ENCODE measurements around the gene ADAM10.
A peak's percentile ranks its signal among the peaks of the same experiment; 100 is the strongest.

The ADAM10 gene

DNA sequence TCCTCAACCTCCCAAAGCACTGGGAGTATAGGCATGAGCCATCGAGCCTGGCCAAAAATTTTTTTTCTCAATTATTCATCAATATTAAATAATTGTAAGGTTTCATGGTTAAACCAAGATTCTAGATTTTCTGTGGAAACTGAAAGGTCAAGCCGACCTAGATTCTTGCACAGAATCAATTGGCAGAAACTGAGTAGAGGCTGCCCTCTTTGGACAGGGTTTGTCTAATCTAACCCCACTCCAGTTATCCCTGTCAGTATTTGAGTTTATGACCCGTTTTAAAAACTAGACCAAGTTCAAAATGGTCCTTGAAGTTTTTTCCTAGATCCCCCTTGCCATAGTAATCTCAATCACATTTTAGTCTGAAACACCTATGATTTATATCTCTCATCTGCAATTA is 8.6 kb upstream of the ADAM10 start:
- DNase-seq (ENCODE audit: low read depth in 4 of 4, low spot score in 1 of 4), result no peak

DNA sequence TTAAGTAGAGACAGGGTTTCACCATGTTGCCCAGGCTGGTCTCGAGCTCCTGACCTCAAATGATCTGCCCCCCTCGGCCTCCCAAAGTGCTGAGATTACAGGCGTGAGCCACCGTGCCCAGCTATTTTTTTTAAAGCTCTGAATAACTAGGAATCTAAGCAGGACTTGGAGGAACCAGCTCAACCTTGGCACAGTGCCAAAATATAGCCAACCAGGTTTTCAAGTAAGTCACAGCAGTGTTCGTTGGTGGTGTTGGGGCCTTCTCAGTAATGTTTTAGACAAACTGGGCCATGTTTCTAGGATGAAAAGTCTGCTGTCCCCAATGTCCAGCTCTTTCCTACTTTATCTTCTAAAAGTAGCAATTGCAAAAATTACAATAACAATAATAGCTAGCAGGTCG is 6.4 kb upstream of the ADAM10 start:
- no peak for DNase-seq (ENCODE audit: low read depth in 4 of 4, low spot score in 1 of 4)

DNA sequence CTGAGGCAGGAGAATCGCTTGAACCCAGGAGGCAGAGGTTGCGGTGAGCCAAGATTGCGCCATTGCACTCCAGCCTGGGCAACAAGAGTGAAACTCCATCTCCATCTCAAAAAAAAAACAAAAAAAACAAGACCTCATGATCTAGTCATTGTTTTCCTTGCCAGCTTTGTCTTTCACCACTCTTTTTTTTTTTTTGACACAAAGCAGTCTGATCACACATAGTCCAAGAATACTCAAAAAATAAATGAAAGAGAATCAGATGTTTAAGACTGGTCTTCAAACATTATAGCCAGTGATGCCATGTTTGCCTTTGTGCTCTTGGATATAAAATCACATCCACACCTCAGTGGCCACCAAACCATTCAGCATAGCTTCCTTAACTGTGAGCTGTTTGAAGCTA is 5.8 kb upstream of the ADAM10 start:
- no peak for DNase-seq (ENCODE audit: low read depth in 4 of 4, low spot score in 1 of 4)

DNA sequence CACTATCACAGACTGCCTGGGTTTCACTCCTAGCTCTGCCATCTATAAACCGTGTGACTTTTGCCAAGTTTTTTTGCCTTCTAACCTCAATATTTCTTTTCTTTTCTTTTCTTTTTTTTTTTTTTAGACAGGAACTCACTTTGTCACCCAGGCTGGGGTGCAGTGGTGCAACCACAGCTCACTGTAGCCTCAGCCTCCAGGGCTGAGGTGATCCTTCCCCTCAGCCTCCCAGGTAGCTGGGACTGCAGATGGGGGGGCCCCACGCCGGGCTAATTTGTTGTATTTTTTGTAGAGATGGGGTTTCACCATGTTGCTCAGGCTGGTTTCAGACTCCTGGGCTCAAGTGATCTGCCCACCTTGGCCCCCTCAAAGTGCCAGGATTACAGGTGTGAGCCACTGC is 3.2 kb upstream of the ADAM10 start:
- no peak for DNase-seq (ENCODE audit: low read depth in 4 of 4, low spot score in 1 of 4)

DNA sequence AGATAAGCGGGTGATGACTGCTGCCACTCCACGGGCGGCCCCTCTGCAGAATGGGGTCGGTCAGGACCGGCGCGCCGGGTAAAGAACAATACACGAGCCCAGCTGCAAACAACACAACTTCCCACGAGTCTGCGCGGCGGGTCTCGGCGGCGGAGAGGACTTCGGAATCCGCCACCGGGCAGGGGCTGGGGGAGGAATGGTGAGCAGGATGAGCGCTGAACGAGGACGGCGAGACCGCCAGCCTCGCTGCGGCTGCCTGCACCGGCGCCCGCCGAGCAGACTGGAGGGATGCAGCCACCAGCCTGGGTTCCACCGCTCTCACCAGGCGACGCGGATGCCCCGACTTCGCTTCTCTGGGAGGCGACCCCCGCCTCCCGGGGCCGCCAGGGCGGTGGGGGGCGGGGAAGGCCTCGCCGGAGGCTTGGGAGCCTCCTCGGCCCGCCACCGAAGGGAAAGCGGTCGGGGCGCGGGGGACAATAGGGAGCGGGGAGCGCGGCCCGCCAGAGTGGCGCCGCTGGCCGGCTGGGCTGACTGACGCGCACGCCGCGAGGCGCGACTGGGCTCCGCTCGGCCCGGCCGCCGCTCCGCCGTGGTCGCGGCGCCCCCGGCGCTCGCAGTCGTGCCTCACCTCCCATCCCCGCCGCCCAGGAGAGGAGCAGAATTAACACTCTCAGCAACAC is 515 bp downstream of the ADAM10 start:
- peak in 2 of 4 experiments; percentile 14 to 21 for DNase-seq (ENCODE audit: low read depth in 4 of 4, low spot score in 1 of 4)

DNA sequence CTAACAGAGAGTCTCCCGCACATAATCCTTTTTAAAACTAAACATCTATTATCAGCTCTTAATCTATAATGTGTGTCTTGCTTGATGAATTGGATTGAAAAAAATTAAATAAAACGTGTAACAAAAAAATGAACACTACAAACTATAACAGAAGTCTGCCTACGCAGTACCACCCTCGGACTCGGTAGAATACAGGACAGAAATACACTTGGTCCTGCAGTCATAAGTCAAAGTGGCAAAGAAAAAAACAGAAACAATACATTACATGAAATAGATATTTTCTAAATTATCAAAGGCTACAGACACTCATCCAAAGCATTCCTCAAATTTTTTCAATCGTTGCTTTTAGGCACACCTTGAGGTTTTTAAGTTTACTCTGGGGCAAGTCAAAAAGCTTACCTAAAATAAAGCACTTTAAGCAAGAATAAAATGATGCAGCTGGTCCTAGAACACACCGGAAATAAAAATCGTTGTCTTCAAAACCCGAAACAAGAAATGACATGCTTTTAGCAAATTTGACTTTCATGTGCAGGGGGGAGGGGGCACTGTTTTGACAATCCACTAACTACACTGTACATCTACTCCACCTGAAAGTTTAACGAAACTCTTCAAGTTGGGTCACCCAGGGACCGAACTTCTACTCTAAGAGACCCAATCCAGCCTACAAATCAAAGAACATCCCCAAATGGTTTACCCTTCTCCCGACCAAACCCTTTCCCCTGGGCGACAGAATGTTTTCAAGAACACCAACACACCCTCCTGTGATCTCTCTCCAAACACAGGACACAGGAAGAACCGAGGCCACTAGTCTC is 1.3 kb downstream of the ADAM10 start:
- DNase-seq (ENCODE audit: low read depth in 4 of 4, low spot score in 1 of 4), result peak in 1 of 4 experiments; percentile 23

DNA sequence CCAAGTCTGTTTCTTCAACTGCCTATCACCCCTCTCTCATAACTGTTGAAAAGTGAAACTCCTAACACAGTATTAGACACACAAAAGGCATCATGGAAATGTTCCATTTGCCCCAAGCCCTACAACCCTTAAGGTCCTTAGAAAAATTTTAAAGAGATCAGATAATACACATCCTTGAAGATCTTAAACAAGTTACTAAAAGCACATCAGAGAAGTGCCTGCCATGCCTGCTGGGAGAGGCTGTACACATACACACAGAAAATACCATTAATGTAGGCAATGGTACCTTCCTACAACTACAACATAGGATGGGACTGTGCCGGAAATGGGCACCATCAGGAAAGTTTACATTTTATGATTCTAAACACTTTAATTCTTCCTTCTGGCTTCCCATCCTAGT is 3.3 kb downstream of the ADAM10 start:
- DNase-seq (ENCODE audit: low read depth in 4 of 4, low spot score in 1 of 4), result no peak

DNA sequence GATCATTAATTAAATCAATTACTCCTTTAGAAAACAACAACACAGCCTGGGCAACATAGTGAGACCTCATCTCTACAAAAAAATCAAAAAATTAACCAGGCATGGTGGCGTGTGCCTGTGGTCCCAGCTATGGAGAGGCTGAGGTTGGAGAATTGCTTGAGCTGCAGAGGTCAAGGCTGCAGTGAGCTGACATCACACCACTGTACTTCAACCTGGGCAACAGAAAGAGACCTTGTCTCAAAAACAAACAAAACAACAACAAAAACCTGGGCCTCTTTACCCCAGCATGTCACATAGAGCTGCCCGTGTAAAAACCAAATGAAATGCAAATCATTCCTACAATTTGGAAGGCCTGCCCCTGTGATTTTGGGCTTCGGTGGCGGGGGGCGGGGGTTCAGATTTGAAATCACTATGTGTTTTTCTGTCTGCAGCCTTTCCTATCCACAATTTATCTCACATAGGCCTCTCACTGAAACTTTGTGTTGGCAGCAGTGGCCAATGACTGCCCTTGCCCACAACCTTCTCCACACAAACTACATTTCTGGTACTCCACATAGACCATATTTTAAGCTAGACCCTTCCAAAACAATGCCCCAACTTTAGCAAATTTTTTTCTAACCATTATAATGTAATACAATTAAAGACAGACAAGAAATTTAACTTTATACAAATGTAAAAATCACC is 6.5 kb downstream of the ADAM10 start:
- DNase-seq (ENCODE audit: low read depth in 4 of 4, low spot score in 1 of 4), result no peak

DNA sequence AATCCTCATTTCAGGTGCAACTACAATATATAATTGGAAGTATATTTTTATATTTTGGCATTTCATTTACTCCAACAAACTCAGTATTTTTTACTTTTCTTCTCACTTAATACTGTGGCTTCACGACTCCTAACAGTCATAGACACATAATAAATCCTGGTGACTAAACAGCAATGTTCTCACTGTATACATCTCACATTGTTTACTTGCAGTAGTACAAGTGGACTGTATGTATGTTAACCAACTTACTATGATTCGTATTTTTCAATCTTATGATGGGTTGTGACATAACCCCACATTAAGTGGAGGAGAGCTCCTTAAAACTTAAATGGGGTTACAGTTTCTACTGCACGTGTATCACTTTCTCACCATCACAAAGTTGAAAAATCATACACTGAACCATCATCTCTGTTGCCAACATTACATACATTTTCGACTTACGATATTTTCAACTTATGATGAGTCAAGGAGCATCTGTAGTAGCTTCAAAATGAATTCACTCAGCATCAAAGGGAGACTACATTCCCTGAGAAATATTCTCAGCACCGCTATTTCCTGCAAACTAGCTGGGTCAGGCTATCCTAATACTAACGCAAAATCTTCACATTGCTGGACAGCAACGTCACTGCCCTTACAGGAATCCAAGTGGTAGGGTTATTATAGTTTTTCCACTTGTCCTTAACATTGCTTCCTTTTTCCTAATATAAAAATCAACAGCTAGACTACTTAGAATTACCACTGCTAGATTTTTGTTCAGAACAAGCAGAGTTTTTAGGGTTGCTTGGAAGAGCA is 7.3 kb downstream of the ADAM10 start:
- DNase-seq (ENCODE audit: low read depth in 4 of 4, low spot score in 1 of 4), result no peak

DNA sequence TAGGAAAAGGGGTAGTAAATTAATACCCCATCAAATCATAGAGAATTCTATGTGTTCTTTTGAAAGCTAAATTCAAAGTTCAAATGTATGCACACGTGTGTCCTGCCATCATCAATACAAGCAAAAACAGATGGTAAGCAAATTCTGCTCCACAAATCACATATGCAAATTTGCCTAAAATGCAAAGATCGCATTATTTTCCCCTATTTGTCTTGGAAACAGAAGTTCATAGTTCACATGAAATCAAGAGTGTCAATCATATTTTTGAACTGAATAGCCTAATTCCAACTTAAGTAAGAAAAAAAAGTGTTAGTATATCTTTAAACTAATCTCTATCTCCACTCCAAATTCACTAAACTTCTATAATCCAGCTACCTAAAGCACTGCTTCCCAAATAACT is 8.5 kb downstream of the ADAM10 start:
- no peak for DNase-seq (ENCODE audit: low read depth in 4 of 4, low spot score in 1 of 4)

DNA sequence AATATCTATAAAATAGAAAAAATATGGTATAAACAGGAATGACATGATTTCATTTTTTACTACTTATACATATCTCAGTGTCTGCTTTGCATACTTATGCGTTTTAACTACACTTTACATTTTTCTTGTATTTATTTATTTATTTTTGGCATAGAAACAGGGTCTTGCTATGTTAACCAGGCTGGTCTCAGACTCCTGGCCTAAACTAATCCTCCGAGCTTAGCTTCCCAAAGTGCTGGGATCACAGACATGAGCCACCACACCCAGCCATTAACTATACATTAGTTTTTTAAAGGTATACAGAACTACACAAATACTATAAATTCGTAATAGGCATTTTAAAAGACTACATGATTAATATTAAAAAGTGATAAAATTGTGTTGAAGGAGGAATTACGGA is 9.1 kb downstream of the ADAM10 start:
- no peak for DNase-seq (ENCODE audit: low read depth in 4 of 4, low spot score in 1 of 4)

DNA sequence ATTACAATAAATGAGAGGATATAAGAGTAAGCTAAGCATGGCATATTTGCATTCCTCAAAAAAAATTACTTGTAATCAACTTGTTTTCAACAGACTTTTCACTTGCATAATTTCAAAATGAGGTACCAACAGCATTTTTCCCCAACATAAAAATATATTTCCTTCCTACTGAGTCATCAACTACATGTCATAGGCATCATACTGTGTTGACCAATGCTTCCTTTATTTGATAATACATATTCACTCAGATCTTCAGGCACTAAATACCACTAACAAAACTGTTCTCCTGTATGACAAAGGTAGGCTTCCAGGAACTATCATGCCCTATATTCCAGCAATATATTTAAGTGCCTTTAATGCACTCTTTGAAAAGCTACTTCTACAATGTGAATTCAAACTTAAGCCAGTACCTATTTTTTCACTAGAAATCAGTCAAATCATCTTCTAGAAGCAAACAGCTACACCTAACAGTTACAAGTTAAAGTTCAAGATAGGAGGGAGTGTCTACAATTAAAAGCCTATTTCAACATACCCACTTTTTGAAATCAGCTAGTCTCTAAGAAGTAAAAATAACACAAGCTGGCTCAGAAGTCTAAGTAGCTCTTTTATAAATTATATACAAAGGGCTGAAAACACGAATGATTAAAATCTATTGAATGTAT is 11.3 kb downstream of the ADAM10 start:
- DNase-seq (ENCODE audit: low read depth in 4 of 4, low spot score in 1 of 4), result no peak

DNA sequence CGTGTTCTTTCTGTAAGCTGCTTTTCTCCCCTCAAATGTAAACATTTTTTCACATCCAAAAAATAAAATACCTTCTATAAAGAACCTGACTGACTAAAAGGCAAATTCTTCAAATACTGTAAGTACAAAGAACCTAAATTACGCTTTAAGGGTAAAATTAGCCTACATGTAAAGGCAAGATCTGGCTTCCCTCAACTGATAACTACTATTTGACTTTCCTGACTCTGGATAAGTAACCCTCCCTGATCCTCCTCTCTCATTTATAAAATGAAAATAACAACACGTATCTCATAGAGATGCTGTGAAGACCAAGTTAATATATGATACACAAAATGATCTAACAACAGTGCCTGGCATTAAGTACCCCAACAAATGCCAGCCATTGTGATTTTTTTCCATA is 12.2 kb downstream of the ADAM10 start:
- DNase-seq (ENCODE audit: low read depth in 4 of 4, low spot score in 1 of 4), result no peak

DNA sequence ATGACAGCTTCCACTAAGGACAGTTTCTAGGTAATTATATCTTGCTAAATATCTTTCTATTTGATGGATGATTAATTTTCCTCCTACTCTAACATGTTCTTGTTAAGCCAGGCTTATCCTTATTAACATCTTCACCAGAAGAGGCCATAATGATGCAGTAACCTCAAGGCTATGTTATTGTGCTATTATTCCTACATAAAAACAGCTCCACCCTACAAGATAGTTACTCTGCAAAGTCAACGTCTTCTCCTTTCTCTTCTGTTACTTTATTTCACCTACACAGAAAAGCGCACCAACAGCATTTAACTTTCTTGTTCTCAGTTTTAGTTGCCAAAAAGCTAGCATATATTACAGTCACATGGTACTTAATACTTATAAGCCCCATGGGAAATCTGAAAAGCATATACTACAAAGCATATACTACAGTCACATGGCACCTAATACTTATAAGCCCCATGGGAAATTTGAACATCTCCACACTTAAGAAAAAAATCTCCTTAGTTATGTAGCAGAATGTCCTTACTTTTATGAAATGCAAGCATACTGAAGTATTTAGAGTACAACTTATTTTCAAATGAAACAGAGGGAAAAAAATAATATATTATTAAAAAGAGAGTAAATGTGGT is 13.4 kb downstream of the ADAM10 start:
- no peak for DNase-seq (ENCODE audit: low read depth in 4 of 4, low spot score in 1 of 4)

DNA sequence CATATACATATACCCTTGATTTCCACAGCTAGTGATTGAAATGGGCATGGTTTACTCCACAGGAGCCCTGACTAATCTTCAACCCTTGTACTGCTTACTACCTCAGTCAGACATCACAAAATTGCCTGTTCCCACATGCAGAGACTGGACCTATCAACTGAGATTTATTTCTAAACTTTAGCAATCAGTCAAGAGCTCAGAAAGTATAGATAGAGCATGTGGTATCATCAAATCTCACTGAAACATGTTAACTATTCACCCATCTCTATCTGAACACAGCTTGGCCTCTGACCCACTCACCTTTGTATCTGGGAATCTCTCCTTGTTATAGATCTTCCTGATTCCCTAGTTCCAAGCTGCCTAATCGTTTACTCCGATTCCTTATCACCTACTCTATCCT is 14.6 kb downstream of the ADAM10 start:
- DNase-seq (ENCODE audit: low read depth in 4 of 4, low spot score in 1 of 4), result no peak

DNA sequence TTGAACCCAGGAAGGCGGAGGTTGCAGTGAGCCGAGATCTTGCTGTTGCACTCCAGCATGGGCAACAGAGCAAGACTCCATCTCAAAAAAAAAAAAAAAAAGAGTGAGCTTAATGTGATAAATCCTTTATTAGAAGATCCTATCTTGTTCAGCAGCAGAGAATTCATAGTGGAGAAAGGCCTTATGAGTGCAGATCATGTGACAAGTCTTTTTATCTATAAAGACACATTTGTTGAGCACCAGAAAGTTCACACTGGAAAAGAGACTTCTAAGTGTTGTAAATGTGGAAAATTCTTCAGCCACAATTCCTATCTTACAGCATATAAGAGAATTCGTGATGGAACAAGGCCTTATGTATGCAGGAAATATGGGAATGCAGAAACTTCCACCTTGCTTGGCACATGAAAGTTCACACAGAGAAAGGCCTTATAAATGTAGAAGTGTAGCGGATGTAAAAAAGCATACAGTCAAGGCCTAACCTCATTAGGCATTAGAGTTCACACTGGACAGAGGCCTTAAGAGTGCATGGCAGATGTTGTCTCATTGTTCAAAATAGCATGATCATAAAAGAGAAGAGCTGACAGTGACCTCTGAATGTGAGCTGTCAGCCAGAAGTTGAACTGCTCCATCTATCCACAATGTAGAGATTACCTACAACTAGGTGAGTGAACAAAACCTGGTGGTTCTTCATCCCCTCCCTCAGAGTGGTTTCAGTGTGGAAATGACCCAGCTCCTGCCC is 16.7 kb downstream of the ADAM10 start:
- no peak for DNase-seq (ENCODE audit: low read depth in 4 of 4, low spot score in 1 of 4)

DNA sequence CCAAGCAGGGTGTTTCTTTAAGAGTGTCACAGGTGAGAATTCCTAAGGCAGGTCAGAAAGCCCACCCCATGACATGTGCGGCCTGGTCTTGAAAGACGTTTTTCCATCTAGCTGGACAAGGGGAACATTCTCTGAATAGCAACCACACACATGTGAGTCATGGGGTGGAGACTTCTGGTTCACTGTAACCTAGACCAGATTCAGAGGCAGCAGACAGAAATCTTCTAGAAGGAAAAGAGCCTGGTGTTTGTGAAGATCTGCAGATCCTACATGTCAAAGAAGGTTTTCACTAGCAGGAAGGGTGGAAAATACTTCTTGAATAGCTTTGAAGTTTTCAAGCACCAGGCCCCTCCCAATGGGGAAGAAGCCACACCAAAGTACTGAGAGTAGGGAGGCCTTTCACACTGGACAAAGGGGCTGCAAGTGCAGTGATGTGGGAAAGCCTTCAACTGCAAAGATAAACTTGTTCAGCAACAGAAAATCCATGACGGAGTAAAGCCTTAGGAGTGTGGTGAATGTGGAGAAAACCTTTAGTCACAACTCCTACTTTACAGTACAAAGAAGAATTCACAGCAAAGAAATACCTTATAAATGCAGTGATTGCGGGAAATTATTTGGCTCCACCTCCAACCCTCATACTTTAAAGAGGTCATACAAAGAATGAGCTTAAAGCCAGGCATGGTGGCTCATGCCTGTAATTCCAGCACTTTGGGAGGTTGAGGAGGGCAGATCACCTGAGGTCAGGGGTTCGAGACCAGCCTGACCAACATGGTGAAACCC is 17.6 kb downstream of the ADAM10 start:
- no peak for DNase-seq (ENCODE audit: low read depth in 4 of 4, low spot score in 1 of 4)

DNA sequence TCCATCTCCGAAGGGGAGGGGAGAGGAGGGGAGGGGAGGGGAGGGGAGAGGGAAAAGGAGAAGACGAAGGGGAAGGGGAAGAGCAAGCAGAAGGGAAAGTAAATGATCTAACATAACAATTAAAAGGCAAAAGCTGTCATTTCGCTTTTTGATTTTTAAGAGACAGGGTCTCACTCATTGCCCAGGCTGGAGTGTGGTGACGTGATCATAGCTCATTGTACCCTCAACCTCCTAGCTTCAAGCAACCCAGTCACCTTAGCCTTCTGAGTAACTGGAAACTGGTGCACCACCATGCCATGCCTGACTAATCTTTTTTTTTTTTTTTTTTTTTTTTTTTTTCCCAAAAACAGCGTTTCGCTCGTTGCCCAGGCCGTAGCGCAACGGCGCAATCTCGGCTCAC is 22.6 kb downstream of the ADAM10 start:
- DNase-seq (ENCODE audit: low read depth in 4 of 4, low spot score in 1 of 4), result no peak

DNA sequence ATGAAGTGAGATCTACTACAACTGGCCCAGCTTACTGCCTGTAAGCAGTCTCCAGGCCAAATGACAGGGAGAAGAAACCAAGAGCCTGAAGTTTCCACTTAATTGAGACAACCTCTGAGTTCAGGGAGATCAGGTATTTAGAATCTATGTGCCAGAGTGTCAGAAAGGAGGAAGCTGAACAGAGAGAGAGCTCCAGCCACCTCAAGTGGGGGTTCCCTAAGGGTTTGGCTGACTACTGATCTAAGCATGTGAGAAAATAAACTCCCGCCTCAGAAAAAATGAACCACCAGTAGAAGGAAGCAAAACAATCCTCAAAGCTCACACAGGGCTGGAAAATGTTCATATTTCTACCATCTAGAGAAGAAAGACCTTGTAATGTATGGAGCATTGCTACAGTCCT is 25.0 kb downstream of the ADAM10 start:
- no peak for DNase-seq (ENCODE audit: low read depth in 4 of 4, low spot score in 1 of 4)
